Activated T-cell treated with anti-CD3 and anti-CD28 coated beads, Interleukin-2, amount 50 U/mL, for 24 hours (primary cell): ENCODE data around the gene TSEN15.

Experiments used
- DNase-seq: peaks from one replicate; pipeline ENCODE4 v3.0.0-alpha.2; 2020
- H3K27ac Mint-ChIP-seq: 2 replicates; pipeline ENCODE4 v1.8.0; 2020; ENCODE audit warnings: mild to moderate bottlenecking, mixed read lengths
- H3K27me3 Mint-ChIP-seq: 2 replicates; pipeline ENCODE4 v1.8.0; 2020; ENCODE audit warnings: mixed read lengths
- H3K36me3 Mint-ChIP-seq: 2 replicates; pipeline ENCODE4 v1.8.0; 2020; ENCODE audit warnings: low read depth, mixed read lengths
- H3K4me1 Mint-ChIP-seq: 2 replicates; pipeline ENCODE4 v1.8.0; 2020; ENCODE audit warnings: low read depth, mixed read lengths
- H3K4me3 Mint-ChIP-seq: 2 replicates; pipeline ENCODE4 v1.8.0; 2020; ENCODE audit warnings: mild to moderate bottlenecking, moderate library complexity, mixed read lengths
- H3K9me3 Mint-ChIP-seq: 2 replicates; pipeline ENCODE4 v1.8.0; 2020; ENCODE audit warnings: mixed read lengths

TSEN15 gene

DNA sequence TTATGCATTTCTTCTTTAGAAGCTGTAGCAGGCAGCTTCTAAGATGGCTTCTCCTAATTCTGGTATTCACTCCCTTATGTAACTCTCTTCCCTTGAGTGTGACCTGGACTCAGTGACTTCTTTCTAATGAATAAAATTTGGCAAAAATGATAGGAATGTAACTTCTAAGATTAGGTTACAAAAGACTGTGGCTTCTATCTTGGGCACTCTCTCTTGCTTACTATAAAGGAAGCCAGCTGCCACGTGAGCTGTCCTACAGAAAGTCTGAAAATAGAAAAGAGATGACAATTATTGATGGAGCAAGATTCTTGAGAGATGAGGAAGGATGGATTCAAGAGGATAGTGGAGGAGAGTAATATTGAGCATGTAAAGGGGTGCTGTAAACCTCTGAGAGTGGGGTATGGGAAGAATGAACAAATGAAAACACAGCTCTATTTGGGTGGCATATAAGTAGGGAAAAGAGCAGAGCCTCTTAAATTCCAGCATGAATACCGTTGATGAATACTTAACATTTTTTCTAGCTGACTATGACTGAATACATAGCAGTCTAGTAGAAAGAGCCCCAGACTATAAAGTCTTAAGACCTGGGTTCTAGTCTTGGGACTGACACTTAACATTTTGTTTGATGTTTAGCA lies 5.5 kb downstream of the TSEN15 start:
- H3K36me3 Mint-ChIP-seq = peaks cover 61% of the 10 kb centered on the region
- H3K4me3 Mint-ChIP-seq = no peak overlapping the region
- no peaks in the 10 kb centered on the region for H3K27me3 Mint-ChIP-seq
- H3K27ac Mint-ChIP-seq = no peak overlapping the region
- no peaks in the 10 kb centered on the region for H3K9me3 Mint-ChIP-seq
- H3K4me1 Mint-ChIP-seq = peaks cover 43% of the 10 kb centered on the region
- DNase-seq = no peak

DNA sequence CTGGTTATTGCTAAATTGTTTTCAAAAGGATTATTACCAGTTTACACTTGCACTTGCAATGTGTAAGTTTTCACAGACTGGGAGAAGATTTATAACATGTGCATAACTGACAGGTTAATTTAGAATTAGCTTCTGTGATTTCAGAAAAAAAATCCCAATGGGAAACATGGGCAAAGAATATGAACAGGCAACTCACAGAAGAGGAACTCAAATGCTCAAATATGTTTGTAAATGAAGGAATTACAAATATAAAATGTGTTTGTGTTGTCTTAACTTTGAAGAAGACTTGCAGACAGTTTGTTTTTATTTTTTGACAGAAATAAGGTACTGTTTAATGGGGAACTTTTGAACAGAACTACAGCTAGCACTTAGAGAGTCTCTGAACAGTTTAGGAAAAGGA lies 8.4 kb downstream of the TSEN15 start:
- no peak for DNase-seq
- Mint-ChIP-seq H3K27me3 (no peaks in the 10 kb centered on the region), H3K9me3 (no peaks in the 10 kb centered on the region), H3K4me1 (peaks cover 34% of the 10 kb centered on the region), H3K36me3 (peaks cover 67% of the 10 kb centered on the region), H3K27ac (peak overlapping the region; percentile 27), H3K4me3 (no peak overlapping the region)

DNA sequence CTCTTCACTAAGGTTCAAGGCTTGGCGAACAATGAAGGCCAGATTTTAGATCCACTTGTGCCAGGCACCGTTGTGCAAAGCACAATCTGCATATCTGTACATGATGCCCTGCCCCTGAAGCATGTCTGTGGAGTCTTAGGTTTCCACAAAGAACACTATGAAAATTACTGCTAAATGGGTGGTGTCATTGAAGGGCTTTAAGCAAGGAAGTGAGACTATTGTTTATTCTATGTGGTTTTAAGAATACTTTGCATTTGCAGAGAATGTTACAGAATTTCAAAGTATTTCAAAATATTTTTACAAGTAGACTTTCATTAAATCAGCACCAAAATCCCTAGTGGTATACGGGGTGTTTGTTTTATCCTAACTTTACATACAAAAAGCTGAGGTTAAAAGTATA lies 8.8 kb downstream of the TSEN15 start:
- H3K27ac Mint-ChIP-seq = peak overlapping the region; percentile 27
- no peaks in the 10 kb centered on the region for H3K27me3 Mint-ChIP-seq
- peaks cover 30% of the 10 kb centered on the region for H3K4me1 Mint-ChIP-seq
- peaks cover 67% of the 10 kb centered on the region for H3K36me3 Mint-ChIP-seq
- H3K9me3 Mint-ChIP-seq = no peaks in the 10 kb centered on the region
- H3K4me3 Mint-ChIP-seq = no peak overlapping the region
- no peak for DNase-seq

DNA sequence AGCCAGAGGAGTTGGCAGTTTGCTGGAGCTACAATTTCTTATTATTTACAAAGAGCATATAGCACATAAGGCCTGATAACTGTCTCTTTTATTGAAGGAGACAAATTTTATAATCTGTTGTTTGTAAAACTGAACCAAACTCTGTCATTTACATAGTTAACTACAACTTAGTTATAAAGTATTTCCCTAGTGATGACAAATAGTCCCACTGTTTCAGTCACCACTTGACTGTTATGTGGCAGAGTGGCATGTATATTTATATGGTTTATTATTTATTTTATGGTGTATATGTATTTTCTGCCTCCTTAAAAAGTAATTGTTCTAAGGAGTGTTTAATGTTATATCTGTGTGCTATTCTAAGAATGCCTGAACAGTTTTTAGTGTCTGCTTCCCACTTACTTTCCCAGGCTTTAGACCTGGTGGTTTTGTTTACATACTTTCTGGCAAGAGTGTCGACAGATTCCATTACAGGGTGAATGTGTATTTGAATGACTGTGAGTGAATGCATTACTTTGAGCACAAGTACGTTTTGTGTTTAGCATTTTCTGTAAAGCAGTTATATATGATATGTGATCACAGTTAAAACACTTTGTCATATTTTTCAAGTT lies 10.0 kb downstream of the TSEN15 start:
- peaks cover 71% of the 10 kb centered on the region for H3K36me3 Mint-ChIP-seq
- peaks cover 30% of the 10 kb centered on the region for H3K4me1 Mint-ChIP-seq
- no peak for DNase-seq
- no peaks in the 10 kb centered on the region for H3K9me3 Mint-ChIP-seq
- no peaks in the 10 kb centered on the region for H3K27me3 Mint-ChIP-seq
- H3K27ac Mint-ChIP-seq = no peak overlapping the region
- H3K4me3 Mint-ChIP-seq = no peak overlapping the region

DNA sequence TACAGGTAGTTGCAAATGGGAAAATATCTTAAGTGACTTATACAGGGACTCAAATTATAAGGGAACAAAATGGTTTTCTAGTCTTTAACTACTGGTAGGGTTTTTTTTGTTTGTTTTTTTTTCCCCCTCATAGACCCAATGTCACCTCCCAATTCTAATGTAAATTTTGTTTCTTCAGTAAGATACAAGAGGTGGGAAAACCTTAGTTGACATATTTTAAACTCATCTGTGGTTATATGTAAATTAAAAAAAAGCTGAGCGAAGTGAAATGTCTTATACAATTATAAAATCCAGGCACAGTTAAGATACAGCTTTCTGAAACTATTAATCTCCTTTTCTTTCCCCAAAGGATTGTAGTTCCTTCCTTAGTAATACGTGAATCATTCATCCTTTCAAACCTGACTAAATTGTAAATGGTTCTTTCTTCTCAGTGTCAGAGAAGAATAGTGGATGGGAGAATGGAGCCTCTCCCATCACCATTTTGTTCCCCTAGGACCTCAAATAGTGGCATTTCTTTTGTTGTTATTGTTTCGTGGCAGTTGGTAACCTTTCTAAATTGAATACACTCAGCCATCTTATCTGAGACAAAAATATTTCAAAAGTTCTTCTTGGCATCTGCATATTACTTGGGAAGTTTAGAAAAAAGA lies 11.2 kb downstream of the TSEN15 start:
- no peak for DNase-seq
- Mint-ChIP-seq H3K4me3 (no peak overlapping the region), H3K4me1 (peaks cover 23% of the 10 kb centered on the region), H3K27ac (no peak overlapping the region), H3K27me3 (no peaks in the 10 kb centered on the region), H3K36me3 (peaks cover 70% of the 10 kb centered on the region), H3K9me3 (no peaks in the 10 kb centered on the region)

DNA sequence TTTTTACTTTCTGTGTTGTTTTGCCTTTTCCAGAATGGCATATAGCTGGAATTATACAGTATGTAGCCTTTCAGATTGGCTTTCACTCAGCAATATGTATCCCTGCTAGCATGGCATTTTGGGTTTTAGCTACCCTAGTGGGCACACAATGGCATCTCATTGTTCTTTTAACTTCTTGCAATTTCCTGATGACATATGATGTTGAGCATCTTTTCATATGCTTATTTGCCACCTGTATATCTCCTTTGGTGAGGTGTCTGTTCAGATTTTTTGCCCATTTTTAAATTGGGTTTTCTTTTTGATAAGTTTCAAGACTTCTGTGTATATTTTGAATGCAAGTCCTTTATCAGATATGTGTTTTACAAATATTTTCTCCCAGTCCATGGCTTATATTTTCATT lies 14.0 kb downstream of the TSEN15 start:
- no peak for DNase-seq
- no peaks in the 10 kb centered on the region for H3K9me3 Mint-ChIP-seq
- H3K4me3 Mint-ChIP-seq = no peak overlapping the region
- H3K27me3 Mint-ChIP-seq = no peaks in the 10 kb centered on the region
- peaks cover 69% of the 10 kb centered on the region for H3K36me3 Mint-ChIP-seq
- peaks cover 19% of the 10 kb centered on the region for H3K4me1 Mint-ChIP-seq
- H3K27ac Mint-ChIP-seq = no peak overlapping the region

DNA sequence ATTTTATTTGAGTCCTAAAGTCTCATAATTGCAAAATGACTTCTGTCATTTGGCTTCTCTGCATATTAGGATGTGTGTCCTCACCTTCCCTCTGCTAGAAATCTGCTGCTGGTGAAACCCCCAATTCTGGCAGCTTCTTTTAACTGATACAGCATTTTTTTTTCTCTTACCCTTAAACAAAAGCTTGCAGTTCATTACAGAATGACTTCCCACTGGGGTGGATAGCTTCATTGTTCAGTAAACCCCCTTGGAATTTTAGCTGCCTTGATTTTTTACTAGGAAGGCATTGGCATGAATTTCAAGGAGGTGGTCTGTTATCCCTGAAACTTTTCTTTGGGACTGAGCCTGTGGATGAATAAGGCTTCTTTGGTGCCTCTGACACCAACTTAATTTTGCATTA lies 16.8 kb downstream of the TSEN15 start:
- no peaks in the 10 kb centered on the region for H3K27me3 Mint-ChIP-seq
- peaks cover 8% of the 10 kb centered on the region for H3K4me1 Mint-ChIP-seq
- DNase-seq = no peak
- H3K27ac Mint-ChIP-seq = no peak overlapping the region
- H3K36me3 Mint-ChIP-seq = peaks cover 69% of the 10 kb centered on the region
- H3K9me3 Mint-ChIP-seq = no peaks in the 10 kb centered on the region
- no peak overlapping the region for H3K4me3 Mint-ChIP-seq

DNA sequence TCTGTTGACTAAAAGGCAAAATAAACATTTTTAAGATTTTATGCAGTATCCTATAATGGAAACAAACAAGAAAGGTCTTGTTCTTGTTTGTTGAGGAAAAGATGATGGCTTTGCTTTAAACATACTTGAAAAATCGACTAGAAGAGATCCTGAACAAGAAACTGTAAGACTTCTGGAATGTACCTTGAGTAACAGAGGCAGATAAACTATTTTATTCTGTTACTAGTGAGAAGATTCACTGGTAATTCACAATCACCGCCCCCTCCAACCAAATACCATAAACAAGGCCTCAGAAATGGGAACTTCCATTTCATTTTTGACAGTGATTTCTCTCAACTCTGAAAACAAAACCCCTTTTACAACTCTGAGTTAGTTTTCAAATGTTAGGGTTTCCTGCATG lies 18.1 kb downstream of the TSEN15 start:
- Mint-ChIP-seq H3K4me1 (peaks cover 4% of the 10 kb centered on the region), H3K36me3 (peaks cover 65% of the 10 kb centered on the region), H3K27me3 (no peaks in the 10 kb centered on the region), H3K27ac (no peak overlapping the region), H3K4me3 (no peak overlapping the region), H3K9me3 (no peaks in the 10 kb centered on the region)
- no peak for DNase-seq

DNA sequence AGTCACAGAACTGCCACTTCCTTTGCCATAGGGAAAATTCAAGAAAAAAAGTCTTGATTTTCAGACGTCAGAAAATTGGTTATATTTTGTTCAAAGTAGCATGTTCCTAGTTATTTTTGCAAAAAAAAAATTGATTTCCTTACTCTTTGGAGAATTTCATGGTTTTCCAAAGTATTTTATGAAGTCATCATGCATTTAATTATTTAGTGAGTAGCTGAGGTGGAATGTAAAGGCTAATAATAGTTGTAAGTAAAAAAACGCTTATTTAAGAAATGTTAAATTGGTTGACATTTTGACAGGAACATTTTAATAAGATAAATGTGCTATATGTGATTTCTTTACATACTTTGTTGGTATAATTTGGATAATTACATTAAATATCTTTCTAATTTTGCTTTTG lies 20.8 kb downstream of the TSEN15 start:
- no peak for DNase-seq
- Mint-ChIP-seq H3K27ac (no peak overlapping the region), H3K36me3 (peaks cover 43% of the 10 kb centered on the region), H3K9me3 (no peaks in the 10 kb centered on the region), H3K27me3 (no peaks in the 10 kb centered on the region), H3K4me1 (peaks cover 9% of the 10 kb centered on the region), H3K4me3 (no peak overlapping the region)

DNA sequence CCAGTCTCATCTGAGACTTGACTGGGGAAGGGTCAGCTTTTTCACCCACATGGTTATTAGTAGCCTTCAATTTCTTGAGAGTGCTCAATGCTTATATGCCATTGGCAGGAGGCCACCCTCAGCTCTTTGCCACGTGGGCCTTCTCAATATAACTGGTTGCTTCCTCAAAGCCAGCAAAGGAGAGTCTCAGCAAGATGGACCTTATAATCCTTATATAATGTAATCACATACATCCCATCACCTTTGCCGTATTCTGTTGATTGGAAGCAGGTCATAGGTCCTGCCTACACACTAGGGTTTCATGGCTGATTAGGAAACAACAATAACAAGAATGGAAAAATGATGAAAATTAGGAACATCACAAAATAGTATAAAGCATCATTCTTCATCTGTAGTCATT lies 22.9 kb downstream of the TSEN15 start:
- Mint-ChIP-seq H3K9me3 (no peaks in the 10 kb centered on the region), H3K4me1 (peaks cover 21% of the 10 kb centered on the region), H3K4me3 (no peak overlapping the region), H3K27me3 (no peaks in the 10 kb centered on the region), H3K36me3 (peaks cover 38% of the 10 kb centered on the region), H3K27ac (no peak overlapping the region)
- DNase-seq = no peak

DNA sequence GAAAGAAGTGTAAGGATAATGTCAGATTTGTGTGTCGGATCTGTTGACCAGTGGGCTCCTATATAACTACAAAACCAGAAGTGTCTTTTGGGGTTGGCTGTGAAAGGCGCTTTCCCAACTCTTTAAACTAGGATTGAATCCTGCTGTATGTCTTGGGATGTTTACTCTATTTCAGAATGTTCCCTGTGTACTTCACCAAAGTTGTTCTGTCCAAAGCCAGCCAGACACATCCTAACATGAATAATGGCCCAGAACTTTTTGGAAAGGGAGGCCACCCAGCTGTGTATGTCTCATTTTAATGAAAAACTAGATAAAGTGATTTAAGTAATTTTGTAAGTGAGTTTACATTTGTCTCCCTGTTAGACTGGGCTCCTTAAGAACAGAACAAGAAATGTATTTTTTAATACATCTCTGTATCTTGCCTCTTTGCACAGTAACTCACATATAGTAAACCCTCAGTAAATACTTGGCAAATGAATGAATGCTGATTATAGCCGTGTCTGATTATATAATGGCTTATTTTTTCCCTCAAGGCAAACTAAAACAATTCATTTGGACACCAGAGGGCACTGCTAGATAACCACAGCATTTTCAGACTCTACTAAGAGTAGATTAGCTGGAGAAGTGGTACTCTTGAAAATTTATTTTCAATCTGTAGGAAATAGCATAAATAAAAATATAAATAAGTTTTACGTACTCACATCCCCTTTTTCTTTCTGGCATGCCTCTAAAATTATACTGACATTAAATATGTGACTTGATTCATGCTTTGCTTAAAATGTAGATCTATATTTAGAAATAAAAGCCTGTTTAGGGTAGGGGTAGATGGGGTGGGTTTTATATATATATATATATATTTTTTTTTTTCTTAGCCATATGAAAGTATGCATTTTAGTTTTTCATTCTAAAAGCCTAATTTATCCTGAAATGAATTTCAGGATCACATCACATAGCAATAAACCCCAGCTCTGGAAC lies 23.8 kb downstream of the TSEN15 start:
- H3K9me3 Mint-ChIP-seq = no peaks in the 10 kb centered on the region
- no peak overlapping the region for H3K4me3 Mint-ChIP-seq
- peaks cover 18% of the 10 kb centered on the region for H3K4me1 Mint-ChIP-seq
- no peaks in the 10 kb centered on the region for H3K27me3 Mint-ChIP-seq
- peaks cover 29% of the 10 kb centered on the region for H3K36me3 Mint-ChIP-seq
- no peak for DNase-seq
- H3K27ac Mint-ChIP-seq = no peak overlapping the region

DNA sequence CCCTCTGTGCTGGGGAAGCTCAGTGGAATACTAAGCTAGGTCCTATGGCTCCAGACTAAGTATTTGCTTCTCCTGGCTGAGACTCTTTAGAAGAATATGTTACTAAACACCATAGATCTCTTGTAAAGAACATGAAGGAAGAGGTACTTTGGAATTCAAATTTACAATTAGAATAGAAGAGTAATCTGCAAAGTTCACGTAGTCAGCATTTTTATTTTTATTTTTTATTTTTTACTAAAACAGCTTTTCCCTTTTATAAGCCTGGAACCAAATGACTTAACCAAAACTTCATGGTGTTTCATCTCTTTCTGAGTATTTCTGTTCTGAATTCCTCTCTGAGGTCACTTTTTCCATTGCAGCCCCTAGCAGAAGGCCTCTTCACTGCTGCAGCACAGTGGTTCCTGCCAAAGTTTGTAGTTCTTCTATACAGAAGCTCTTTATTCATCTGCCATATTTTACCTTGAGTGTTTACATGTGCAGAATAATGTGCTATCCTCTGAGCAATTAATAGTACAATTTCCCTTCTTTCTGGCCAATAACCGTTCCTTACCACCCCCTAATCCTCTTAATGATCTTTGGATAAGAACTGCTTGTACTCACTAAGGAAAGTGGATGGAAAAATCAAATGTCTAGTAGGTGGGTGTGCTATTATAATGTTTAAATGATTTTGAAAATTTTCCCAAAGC lies 27.2 kb downstream of the TSEN15 start:
- Mint-ChIP-seq H3K36me3 (peaks cover 4% of the 10 kb centered on the region), H3K4me3 (no peak overlapping the region), H3K4me1 (peaks cover 18% of the 10 kb centered on the region), H3K27ac (peak overlapping the region; percentile 2), H3K27me3 (no peaks in the 10 kb centered on the region), H3K9me3 (no peaks in the 10 kb centered on the region)
- no peak for DNase-seq

DNA sequence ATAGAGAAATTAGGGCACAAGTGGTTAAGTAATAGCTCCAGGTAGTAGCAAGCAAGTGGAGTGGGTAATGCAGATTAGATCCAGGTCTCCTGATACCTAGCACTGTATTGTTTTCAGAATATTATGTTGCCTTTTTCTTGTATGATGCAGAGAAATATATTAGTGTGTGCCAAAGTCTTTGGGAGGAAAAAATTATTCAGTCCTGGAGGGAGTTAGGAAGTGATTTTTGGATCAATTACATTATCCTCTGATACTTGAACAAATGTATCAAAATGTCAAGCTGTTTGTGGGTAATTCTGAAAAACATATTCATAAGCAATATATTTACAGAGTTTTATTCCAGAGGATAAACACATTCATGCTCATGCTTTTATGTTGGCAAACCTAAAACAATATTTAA lies 28.8 kb downstream of the TSEN15 start:
- no peaks in the 10 kb centered on the region for H3K36me3 Mint-ChIP-seq
- no peak overlapping the region for H3K27ac Mint-ChIP-seq
- no peak overlapping the region for H3K4me3 Mint-ChIP-seq
- no peaks in the 10 kb centered on the region for H3K9me3 Mint-ChIP-seq
- no peak for DNase-seq
- H3K27me3 Mint-ChIP-seq = no peaks in the 10 kb centered on the region
- H3K4me1 Mint-ChIP-seq = peaks cover 18% of the 10 kb centered on the region
